Tibial nerve (tissue), 4 donors: Measurements from ENCODE around the gene TM4SF4. TPM values are rescaled to one million over a fixed set of nuclear protein-coding genes. Genes with fewer than 3 reads are reported as not detected.

Source experiments
- DNase-seq, 2 donors: peaks; one replicate each; pipeline ENCODE4 v3.0.0-alpha.2; 2019; ENCODE audit warnings: low spot score in 2 of 2
- H3K27ac ChIP-seq, 4 donors: fragments of 200-600 bp; sonication (generic) in 3 of 4; one replicate each; pipeline ENCODE4 v1.5.1; 2017 to 2019; ENCODE audit warnings: mild to moderate bottlenecking in 1 of 4
- H3K27me3 ChIP-seq, 2 donors: fragments of 200-600 bp; sonication (generic) in 1 of 2; one replicate each; pipeline versions ENCODE4 v1.5.1 to v1.6.0; 2017 to 2019
- H3K36me3 ChIP-seq, 3 donors: fragments of 200-600 bp; sonication (generic); one replicate each; pipeline ENCODE4 v1.5.1; 2018 to 2019
- H3K4me1 ChIP-seq, 4 donors: fragments of 200-600 bp; sonication (generic) in 3 of 4; one replicate each; pipeline ENCODE4 v1.5.1; 2017 to 2019
- H3K4me3 ChIP-seq, 4 donors: fragments of 200-600 bp; sonication (generic) in 3 of 4; one replicate each; pipeline ENCODE4 v1.5.1; 2017 to 2019; ENCODE audit warnings: mild to moderate bottlenecking in 1 of 4, moderate library complexity in 1 of 4
- H3K9me3 ChIP-seq, 4 donors: fragments of 200-600 bp; sonication (generic) in 3 of 4; one replicate each; pipeline ENCODE4 v1.5.1; 2017 to 2019
- CTCF ChIP-seq, 5 experiments: fragments of 200-600 bp in 3 of 5; fragments of 450-650 bp in 2 of 5; sonication (generic) in 3 of 5; IDR thresholded peaks; one replicate each; pipeline ENCODE4 v1.5.1; 2016 to 2019; ENCODE audit warnings: antibody characterized with exemption in 5 of 5, mild to moderate bottlenecking in 3 of 5, moderate library complexity in 2 of 5
- EP300 ChIP-seq, 2 donors: sonication (generic); formaldehyde crosslinking; IDR thresholded peaks; one replicate each; pipeline ENCODE4 v1.6.1; 2017; ENCODE audit warnings: antibody characterized with exemption in 2 of 2, mild to moderate bottlenecking in 1 of 2
- POLR2A ChIP-seq, 2 donors: fragments of 450-650 bp; IDR thresholded peaks; one replicate each; pipeline ENCODE4 v1.6.1; 2017; ENCODE audit warnings: antibody characterized with exemption in 2 of 2, mild to moderate bottlenecking in 2 of 2, moderate library complexity in 2 of 2
- WGBS, 2 donors: methylation state at CpG; one replicate each; pipeline ENCODE4 v1.1.5; 2018; 5-methylcytosine and 5-hydroxymethylcytosine counted together
- total RNA-seq, 4 donors: library from RNA; depleted of rRNA; stranded (reverse); fragments of >200 nt; gene quantifications; one replicate each; pipeline ENCODE4 v1.1.0, GENCODE V29; 2016

The TM4SF4 gene
- total RNA-seq, 4 donors from 2014 or later, result not detected

- no peak overlapping the region for H3K4me3 ChIP-seq
- H3K27ac ChIP-seq, result peak overlapping the region in 2 of 4 donors; percentile 40 to 55
- H3K36me3 ChIP-seq, result no peaks in the 10 kb centered on the region
- TF ChIP-seq POLR2A (IDR thresholded peaks at IDR 0.05) (no peak), CTCF (IDR thresholded peaks at IDR 0.05) (no peak), EP300 (IDR thresholded peaks at IDR 0.05) (no peak)
- H3K4me1 ChIP-seq, result peaks cover 0 to 24% (median 2%) of the 10 kb centered on the region in 4 donors
- H3K9me3 ChIP-seq, result no peaks in the 10 kb centered on the region
- WGBS, 2 donors, result 68 to 74% methylated on average over 10 of the region's 10 CpGs
- no peaks in the 10 kb centered on the region for H3K27me3 ChIP-seq
- DNase-seq, result no peak
These were observed 9.1 kb upstream of the TM4SF4 start for GRCh38 chr3:149465351-149465883.

- peaks cover 0 to 24% (median 2%) of the 10 kb centered on the region in 4 donors for H3K4me1 ChIP-seq
- WGBS, 2 donors, result 42 to 48% methylated on average over 4 of the region's 4 CpGs
- H3K27me3 ChIP-seq, result no peaks in the 10 kb centered on the region
- no peak for TF ChIP-seq POLR2A (IDR thresholded peaks at IDR 0.05)
- TF ChIP-seq CTCF (IDR thresholded peaks at IDR 0.05), result no peak
- TF ChIP-seq EP300 (IDR thresholded peaks at IDR 0.05), result peak in 1 of 2 donors; percentile 21
- H3K27ac ChIP-seq, result peak overlapping the region in 2 of 4 donors; percentile 40 to 66
- H3K4me3 ChIP-seq, result no peak overlapping the region
- DNase-seq, result peak in 1 of 2 donors; percentile 24
- no peaks in the 10 kb centered on the region for H3K9me3 ChIP-seq
- no peaks in the 10 kb centered on the region for H3K36me3 ChIP-seq
These were observed 8.3 kb upstream of the TM4SF4 start for GRCh38 chr3:149466192-149466591.

- WGBS, 2 donors, result 94 to 95% methylated on average over 2 of the region's 2 CpGs
- Histone ChIP-seq H3K27me3 (no peaks in the 10 kb centered on the region), H3K9me3 (no peaks in the 10 kb centered on the region), H3K4me3 (no peak overlapping the region), H3K4me1 (peaks cover 0 to 37% (median 6%) of the 10 kb centered on the region in 4 donors), H3K27ac (no peak overlapping the region), H3K36me3 (no peaks in the 10 kb centered on the region)
- TF ChIP-seq EP300 (IDR thresholded peaks at IDR 0.05) (no peak), CTCF (IDR thresholded peaks at IDR 0.05) (no peak), POLR2A (IDR thresholded peaks at IDR 0.05) (no peak)
- DNase-seq, result no peak
These were observed 5.8 kb upstream of the TM4SF4 start for GRCh38 chr3:149468504-149469212.

GRCh38 chr3:149470381-149470780 lies 4.1 kb upstream of the TM4SF4 start:
- peaks cover 0 to 41% (median 8%) of the 10 kb centered on the region in 4 donors for H3K4me1 ChIP-seq
- H3K4me3 ChIP-seq, result no peak overlapping the region
- 66 to 73% methylated on average over 3 of the region's 3 CpGs for WGBS, 2 donors

More at GRCh38 chr3:149470381-149470780, 4.1 kb upstream of the TM4SF4 start:
- TF ChIP-seq EP300 (IDR thresholded peaks at IDR 0.05), result no peak
- no peak for TF ChIP-seq POLR2A (IDR thresholded peaks at IDR 0.05)
- no peak for TF ChIP-seq CTCF (IDR thresholded peaks at IDR 0.05)
- Histone ChIP-seq H3K9me3 (no peaks in the 10 kb centered on the region), H3K27me3 (no peaks in the 10 kb centered on the region), H3K27ac (no peak overlapping the region), H3K36me3 (no peaks in the 10 kb centered on the region)
- DNase-seq, result no peak
